NK-92 (cell line): Measurements from ENCODE around the gene THAP11.
"Not testable (repeated sequence)": the region's sequence is repeated elsewhere in the genome, so short reads cannot be mapped to it uniquely, and the experiment has no call there.

Experiments
- DNase-seq: peaks from one replicate; lab custom pipeline; 2025; ENCODE audit not compliant: unreplicated experiment; lab: John Stamatoyannopoulos, UW

Gene THAP11

DNA sequence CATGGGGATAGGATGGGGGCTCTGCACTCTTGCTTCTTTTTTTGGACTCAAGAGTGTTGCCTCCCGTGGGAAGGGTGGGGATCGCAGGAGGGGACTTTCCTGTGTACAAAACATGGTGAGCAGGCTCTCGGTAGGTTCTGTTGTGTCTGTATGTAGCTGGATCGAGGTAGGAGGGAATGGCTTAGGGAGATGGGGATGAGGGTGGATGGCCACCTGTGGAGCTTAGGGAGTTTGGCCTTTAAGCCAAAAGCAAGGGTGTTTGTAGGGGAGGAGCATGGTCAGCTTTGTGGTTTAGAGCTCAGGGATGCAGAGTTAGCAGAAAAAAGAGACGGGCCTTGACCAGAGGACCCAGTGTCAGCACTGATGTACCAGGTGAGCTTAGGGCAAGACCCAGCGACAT lies 19.8 kb downstream of the THAP11 start:
- no peak for DNase-seq

DNA sequence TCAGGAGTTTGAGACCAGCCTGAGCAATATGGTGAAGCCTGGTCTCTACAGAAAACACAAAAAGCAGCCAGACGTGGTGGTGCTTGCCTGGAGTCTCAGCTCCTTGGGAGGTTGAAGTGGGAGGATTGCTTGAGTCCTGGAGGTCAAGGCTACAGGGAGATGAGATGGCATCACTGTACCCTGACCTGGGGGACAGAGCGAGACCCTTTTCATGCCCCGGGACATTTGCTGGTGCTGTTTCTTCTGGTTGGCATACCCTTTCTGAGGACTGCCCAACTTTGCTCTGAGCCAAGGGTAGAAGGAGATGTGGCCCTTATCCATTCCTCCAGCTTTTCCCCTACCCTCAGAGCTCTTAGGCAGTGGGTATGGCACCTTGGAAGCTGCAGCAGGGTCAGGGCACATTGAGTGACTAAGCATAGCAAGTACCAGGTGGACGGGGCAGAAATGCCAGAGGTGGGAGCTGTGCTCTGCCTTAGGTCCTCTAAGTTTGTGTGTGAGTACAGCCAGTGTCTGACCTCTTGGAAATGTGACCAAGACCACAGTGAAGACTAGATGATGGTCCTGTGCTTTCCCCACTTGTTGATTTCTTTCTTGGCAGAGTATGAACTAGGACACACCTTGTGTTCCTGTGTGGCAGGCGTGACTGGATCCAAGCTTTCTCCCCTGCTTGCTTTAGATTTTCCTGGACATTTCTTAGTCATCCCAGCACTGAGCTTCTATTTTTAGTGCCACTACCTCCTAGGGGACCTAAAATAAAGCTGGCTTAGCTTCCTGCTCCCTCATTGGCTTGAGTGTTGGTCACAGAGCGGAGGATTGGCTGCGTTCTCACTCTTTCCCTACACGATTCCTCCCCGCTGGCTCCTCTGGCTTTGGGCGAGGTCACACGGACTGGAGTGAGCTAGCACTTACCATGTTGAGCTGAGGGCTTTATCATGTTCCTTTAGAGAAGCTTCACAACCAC lies 20.8 kb downstream of the THAP11 start:
- DNase-seq = no peak

- DNase-seq = not testable (repeated sequence)
Measured at GRCh38 chr16:67864044-67864443, 21.9 kb downstream of the THAP11 start.

- DNase-seq = no peak
Measured at GRCh38 chr16:67864594-67864993, 22.5 kb downstream of the THAP11 start.

DNA sequence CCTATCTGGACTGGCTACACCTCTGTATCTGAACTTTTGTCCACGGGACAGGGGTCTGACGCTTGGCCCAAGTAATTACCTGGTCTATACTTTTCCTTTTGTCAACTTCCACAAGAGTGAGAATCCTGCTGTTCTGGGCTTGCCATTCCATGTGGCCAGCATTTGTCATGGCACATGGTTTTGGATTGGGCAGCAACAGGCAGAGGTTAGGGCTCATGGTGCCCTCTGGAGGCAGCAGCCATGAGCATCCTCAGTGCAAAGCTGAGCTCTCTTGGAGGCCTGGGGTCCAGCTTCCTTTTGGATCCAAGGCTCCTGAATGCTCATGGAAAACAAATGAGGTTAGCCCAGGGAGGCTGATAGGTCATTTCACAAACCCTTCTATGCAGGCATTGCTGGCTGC lies 23.2 kb downstream of the THAP11 start:
- no peak for DNase-seq

DNA sequence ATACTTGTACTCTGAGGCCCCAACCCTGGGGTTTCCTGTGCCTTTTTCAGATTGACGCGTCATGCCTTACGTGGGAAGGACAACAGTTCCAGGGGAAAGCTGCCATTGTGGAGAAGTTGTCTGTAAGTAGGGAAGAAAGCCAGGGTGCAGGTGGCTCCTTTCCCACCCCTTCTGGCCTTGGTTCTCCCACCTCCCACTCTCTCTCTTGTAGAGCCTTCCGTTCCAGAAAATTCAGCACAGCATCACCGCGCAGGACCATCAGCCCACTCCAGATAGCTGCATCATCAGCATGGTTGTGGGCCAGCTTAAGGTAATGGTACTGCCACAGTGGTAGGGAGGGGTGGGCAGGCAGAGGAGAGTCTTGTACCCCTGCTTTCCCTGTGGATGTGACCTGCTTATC lies 26.2 kb downstream of the THAP11 start:
- no peak for DNase-seq

DNA sequence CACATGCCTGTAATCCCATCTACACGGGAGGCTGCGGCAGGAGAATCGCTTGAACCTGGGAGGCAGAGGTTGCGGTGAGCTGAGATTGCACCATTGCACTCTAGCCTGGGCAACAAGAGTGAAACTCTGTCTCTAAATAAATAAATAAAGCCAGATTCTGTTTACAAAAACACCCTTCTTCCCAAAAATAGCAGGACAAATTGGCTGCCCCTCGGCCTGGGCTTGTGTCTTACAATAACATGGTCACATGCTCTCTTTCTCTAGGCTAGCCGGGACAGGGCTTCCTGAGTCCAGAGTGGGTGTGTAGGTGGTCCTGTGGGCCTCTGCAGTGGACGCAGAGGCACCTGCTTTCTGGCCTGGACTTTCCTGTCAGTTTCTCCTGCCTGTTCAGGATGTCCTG lies 27.5 kb downstream of the THAP11 start:
- no peak for DNase-seq

GRCh38 chr16:67871256-67871655 lies 29.1 kb downstream of the THAP11 start:
- no peak for DNase-seq

DNA sequence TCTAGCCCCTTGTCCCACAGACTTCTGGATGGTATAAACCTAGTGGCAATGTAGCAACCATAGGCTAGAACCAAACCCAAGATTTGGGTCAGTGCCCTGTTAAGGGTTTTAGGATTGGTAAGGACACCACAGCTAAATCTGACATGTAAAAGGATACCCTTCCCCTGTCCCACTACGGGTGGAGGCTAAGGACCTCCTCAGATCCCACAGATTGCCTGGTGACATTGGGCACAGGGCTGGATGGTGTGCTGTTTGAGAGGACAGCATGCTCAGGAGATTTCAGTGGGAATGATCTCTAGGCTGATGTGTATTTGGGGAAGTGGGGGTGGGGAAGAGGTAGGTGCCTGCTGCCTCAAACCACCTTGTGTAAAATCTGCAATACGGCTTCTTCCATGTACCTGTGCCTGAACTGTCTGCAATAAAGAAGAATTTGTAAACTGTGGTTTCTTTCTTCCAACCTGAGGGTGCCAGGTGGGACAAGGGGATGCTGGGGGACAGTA lies 30.1 kb downstream of the THAP11 start:
- DNase-seq = no peak

DNA sequence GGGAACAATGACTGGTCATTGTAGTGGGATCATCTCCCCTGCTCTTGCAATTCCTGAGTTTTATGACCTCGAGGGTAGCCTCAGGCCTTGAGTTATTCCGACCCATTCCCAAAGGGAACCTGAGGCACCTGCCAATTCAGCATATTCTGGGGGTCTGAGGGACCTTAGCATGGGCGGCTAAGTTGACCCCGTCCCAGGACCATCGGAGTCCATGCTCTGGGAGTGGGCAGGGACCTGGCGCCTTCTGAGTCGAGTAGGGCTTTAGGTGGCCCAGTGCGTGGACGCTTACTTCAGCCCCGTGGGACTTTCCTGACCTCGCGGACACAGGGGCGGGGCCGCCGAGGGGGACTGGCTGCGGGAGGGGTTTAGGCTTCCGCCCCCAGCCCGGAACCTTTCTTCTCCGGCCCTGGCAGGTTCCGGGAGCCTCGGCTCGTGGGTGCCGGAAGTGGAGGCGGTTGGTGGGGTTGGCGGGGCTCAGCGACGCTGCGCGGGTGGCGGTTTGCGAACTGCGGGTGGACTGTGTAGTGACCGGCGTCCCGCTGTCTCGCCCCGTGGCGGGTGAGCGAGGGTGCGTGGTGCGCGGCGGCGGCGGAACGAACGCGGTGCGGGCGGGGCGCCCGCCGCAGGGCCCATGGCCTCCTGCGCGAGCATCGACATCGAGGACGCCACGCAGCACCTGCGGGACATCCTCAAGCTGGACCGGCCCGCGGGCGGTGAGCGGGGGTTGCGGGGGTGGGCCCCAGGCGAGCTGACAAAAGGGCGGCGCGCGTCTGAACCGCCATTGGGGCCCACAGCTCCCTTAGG lies 30.7 kb downstream of the THAP11 start, which contains the start of gene EDC4:
Gene EDC4 (plus strand): TSS at position 422 of the 804 bp plus-strand sequence. CDS start 210 bp downstream, at position 632.
- DNase-seq = peak; percentile 7

DNA sequence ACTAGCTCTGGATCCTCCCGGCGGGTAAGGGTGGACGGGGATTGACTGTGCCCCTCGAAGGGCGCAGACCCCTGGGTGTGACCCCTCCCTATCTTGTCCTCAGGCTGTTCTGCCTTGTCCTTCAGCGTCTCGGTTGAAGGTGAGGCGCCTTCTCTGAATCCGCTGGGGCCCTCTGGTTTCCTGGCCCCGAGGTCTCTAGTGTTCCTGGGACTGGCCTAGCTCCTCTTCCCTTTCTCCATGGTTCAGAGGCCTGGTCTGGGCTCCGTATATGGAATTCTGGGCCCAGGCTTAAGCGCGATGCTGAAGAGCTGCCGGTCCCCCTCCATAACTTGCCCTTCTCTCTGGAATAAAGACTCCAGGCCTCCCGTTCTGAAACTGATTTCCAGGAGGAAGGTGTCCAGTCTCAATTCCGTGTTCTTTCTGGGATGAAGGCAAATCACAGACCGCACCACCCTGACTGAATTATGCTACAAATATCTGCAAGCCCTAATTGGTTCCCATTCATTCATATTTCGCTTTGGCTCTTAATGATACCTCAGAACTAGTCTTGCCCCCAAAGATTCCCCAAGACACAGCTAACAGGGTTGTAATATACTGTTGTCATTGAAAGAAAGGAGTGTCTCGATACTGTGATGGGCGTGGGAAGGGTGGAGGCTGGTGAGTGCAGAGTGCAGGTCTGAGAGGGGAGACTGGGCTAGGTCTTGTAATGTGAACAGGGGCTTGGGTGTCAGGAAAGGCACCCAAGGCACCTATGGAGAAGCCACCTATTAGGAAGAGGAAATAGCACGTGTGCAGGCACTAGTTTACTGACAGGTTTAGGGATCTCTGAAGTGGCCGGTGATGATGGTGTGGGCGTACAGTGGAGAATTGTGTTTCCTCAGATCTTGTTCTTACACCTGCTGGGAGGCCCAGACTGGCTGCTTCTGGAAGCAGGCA lies 31.6 kb downstream of the THAP11 start:
- no peak for DNase-seq

DNA sequence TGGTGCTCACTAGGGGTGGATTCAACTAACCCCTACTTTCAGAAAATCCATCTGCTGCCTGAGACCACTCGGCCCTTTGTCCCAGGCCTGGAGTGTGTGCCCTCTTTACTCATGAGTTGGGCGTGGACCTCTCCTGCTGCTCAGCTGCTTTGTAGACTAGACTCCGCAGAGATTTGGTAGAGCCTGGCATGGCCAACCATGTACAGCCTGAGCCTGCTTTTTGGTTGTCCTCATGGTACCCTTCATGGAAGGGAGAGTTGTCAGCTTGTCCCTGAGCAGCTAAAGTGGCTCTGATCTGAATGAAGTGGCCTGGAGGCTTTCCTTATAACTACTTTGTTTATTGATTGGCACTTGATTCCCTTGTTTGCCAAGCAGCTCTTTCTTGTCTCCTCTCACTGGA lies 32.3 kb downstream of the THAP11 start:
- DNase-seq = no peak

- DNase-seq = no peak
Measured at GRCh38 chr16:67877064-67877463, 34.9 kb downstream of the THAP11 start.

- no peak for DNase-seq
Measured at GRCh38 chr16:67878232-67878631, 36.1 kb downstream of the THAP11 start.

- DNase-seq = no peak
Measured at GRCh38 chr16:67878846-67879245, 36.7 kb downstream of the THAP11 start.

DNA sequence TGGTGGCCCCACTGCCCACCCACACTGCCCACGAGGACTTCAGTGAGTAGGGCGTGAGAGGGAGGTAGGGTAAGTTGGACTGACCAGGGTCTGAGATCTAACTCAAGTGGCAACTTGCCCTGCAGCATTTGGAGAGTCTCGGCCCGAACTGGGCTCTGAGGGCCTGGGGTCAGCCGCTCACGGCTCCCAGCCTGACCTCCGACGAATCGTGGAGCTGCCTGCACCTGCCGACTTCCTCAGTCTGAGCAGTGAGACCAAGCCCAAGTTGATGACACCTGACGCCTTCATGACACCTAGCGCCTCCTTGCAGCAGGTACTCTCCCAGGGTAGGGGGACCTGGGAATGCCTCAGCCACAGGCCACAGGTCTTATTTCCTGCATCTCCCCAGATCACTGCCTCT lies 37.3 kb downstream of the THAP11 start:
- DNase-seq = no peak

- DNase-seq = no peak
Measured at GRCh38 chr16:67879936-67880335, 37.8 kb downstream of the THAP11 start.

- DNase-seq = no peak
Measured at GRCh38 chr16:67880584-67880983, 38.5 kb downstream of the THAP11 start.

GRCh38 chr16:67881621-67882161 lies 39.6 kb downstream of the THAP11 start:
- no peak for DNase-seq

GRCh38 chr16:67882374-67883145 lies 40.4 kb downstream of the THAP11 start:
- no peak for DNase-seq
